HG03558 (cell line): Measurements from ENCODE around the gene DECR2.
"Not testable (repeated sequence)": the region's sequence is repeated elsewhere in the genome, so short reads cannot be mapped to it uniquely, and the experiment has no call there.

Experiments
- ATAC-seq: cut with Tn5 transposase; IDR thresholded peaks from one replicate; pipeline ENCODE4 v1.9.1; 2021; ENCODE audit warnings: moderate number of reproducible peaks; ENCODE audit not compliant: unreplicated experiment; ENCODE audit errors: extremely low read depth

Gene DECR2

DNA sequence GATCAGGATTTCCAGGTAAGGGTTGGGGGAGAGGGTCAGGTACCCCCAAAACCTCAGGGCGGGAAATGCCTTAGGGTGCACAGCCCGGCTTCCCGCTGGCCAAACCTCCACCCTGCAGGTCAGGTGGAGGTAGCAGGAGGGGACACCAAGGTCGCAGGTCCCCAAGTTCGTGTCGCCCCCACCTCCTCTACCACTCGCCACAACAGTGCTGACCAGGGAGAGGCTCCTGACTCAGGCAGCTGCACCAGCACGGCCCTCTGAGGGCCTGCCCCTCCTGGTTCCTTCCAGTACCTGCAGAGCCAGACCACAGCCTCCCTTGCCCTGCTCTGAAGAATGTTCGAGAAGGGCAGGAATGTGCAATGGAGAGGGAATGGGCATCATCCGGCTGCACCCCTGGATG, 35.2 kb upstream of the DECR2 start:
- ATAC-seq, result no peak

DNA sequence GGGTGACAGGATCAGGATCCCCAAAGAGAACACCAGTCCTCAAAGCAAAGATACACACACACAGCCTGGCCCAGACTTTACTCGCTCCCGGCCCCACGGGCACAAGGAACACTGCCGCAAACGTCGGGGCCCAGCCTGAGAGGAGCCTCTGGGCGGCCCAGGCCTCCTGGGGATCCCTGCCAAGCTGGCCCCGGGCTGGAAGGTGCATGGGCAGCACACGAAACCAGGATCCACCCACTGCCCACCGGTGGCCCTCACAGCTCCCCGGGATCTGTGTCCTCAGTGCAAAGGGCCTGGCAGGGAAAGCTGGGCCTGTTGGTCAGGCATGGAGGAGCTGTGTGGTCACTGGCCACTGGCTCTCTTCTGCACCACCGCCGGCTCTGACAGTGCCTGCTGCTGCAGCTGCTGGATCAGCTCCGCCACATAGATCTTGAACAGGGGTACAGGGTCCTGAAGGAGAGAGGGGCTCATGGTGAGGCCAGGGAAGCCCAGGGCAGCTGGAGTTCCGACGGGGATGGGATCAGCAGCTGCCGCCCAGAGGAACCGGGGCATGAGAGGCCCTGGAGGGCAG, 34.3 kb upstream of the DECR2 start:
- ATAC-seq, result no peak

- no peak for ATAC-seq
These were observed 33.1 kb upstream of the DECR2 start for GRCh38 chr16:368388-369158.

DNA sequence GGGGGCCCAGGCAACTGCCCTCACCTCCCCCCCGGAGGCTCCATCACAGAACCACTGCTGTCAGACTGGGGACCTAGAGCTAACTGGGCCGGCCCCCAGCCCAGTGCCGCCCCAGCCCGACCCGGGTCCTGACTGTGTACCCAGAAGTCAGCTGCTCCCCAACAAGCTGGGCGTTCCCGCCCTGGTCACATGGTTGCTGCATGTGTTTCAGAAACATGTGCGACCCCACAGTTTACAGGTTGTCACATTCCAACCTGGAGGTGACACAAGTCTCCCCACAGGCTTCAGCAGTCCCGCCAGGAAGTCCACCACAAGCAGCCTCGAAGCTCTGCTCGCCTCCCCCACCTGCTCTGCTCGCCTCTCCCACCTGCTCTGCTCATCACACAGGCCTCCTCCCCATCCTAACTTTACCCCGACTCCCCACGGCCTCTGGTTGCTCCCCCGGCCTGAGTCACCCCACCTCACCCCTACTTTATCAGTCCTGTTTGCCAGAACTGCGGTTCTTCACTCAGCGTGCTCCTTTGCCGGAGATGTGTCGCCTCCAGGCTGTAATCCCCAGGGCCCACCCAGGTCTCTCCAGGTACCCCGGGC, 32.3 kb upstream of the DECR2 start:
- no peak for ATAC-seq

- ATAC-seq, result no peak
These were observed 31.7 kb upstream of the DECR2 start for GRCh38 chr16:369866-370436.

DNA sequence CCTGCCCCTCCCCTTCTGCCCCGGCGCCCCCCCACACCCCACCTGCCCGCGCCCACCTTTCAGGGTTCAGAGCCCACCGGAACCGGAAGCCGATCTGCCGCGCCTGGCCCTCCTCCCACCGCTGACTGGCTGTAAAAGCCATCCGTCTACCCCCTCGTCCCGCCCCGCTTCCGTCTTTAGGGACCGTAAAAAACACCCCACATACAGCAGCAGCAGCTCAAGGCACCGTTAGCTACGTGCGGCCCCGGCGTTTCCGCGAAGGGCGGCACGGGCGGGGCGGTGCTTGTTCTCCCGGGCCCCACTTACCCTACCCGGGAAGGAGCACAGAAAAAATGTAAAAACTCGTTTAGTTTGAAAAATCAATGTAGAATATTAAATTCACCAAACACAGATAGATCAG, 31.2 kb upstream of the DECR2 start, which contains the start of gene MRPL28:
Gene MRPL28, minus strand, starts transcription at position 96 of the 400 bp plus-strand sequence. CDS start 320 bp downstream, outside the sequence.
- ATAC-seq, result no peak

DNA sequence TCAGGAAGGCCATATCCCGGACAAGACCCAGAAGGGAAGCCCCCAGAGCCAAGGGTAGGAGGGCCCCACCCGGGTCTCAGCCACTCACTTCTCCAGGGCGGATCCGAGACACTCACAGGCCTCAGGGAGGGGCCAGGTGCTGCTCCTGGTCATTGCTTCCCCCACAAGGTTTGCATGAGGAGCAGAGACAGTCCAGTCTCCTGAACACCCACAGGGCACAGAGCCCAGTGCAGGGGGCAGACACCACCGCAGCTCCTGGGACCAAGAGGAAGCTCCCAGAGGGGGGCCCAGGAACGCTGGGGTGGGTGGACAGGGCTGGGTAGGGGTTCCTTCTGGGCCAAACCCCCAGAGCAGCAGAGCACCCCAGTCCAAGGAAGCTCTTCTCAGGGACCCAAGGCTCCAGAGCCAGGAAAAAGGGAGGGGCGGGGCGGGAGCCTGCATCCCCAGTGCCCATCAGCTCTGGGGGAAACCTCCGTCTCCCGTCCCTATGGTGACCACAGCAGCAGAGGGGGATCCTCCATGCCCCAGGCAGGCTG, 30.6 kb upstream of the DECR2 start:
- ATAC-seq, result no peak

DNA sequence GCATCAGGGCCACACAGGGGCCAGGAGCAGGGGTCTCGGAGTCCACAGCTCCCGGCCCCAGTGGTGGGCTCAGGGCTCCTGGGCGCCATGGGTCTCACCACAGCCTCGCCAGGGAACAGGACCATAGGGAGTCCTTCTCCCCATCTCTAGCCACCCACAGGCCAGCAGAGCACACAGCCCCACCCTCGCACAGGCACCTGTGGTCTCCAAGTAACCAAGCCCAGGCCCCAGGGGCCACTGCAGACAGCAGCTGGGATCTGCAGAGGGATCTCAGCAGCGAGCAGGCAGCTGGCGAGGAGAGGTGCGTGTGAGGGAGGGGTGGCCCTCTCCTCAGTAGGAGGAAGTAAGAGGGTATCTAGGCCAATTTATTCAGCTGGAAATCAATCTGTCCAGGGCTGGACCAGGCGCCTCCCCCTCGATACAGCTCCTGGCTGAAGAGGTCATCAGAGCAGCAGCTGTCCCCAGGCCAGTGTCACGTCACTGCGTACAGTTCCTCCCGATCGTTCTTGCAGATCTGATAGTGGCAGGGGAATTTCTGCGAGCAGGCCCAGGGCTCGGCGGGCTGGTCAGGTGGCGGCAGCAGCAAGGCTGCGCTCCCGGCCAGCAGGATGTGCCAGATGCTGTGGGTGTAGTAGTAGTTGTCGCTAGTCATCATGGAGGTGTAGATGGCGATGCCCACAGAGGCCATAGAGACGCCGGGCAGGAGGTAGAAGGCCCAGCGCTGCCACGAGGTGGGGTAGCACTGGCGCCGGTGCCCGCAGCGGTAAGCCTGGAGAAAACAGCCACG, 30.0 kb upstream of the DECR2 start:
- ATAC-seq, result no peak

DNA sequence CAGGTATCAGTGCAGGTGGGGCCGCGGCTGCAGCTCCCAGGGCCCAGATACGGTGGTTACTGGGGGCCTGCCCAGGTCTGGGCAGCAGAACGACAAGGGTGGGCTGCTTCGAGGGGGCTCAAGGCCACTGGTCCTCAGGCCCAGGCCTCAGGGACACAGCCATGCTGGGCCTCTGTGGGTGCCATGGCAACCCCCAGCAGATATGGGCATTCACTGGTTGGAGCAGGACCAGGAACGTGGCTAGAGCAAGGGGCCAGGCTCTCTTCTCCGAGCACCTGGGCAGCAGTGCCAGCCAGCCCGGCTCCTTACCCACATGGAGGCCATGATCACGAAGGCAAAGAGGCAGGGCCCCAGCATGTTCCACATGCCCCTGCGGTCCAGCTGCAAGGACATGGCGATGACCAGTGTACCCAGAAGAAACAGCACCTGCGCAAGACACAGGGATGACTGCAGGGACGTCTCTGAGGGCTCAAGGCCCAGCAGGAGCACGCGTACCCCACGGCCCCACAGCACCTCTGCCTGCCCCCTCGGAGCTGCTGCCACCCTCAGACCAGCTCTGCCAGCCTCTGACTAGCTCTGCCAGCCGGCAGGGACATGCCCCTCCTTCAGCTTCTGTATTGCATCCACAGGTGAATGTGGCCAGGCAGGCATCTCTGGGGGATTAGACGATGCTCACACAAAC, 29.2 kb upstream of the DECR2 start:
- ATAC-seq, result no peak

DNA sequence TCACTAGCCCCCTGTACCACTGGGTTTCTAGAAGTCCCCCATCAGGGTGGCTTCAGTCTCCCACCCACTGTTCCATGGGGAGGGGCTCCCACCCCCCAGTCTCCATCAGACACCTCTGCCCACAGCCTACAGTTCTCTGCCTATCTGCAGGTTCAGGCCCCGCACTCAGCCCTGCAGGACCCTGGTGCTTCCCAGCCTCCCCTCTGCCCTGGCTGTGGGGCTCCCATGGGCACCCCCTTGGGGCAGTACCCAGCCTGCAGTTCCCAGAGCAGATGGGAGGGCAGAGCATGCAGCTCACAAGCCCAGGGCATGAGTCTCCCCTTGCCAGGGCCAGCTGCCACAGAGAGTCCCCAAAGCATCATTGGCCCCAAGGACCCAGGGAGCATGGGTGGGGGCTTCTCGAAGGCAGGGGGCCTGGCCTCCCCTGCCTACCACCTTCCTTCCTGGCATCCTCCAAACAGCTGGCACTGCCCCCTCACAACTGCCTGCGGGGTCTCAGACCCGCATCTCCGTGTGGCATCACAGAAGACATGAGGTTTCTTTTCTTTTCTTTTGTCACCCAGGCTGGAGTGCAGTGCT, 28.6 kb upstream of the DECR2 start:
- ATAC-seq, result no peak

DNA sequence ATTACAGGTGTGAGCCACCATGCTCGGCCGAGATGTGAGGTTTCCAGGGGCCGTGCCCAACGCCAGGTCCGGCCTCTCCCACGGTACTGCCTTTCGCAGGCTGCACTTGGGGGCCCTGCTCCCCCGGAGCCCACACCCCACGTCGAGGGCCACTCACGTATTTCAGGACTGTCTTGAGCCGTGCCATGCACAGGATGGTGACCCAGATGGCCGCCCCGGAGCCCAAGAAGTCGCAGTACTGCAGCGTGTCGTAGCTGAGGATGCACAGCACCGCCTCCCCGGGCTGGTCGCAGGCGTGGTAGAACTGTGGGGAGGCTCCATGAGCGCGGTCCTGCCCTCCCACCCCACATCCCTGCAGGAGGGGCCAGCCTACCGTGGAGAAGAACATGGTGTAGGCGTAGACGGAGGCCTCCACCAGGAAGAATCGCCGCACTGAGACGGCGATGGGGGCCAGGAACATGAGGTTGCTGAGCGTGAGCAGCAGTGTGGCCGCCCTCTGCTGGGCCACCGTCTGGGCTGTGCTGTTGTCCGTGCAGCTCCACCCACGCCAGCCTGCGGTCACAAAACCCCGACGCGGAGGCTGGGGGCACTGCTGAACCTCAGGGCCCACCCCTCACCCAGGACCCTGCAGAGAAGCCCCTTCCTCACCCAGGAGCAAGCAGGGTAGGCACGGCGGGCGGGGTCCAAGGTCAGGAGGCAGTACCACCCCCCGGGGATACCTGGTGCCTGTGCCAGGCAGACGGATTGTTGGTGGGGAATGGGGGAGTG, 27.7 kb upstream of the DECR2 start:
- ATAC-seq, result no peak

DNA sequence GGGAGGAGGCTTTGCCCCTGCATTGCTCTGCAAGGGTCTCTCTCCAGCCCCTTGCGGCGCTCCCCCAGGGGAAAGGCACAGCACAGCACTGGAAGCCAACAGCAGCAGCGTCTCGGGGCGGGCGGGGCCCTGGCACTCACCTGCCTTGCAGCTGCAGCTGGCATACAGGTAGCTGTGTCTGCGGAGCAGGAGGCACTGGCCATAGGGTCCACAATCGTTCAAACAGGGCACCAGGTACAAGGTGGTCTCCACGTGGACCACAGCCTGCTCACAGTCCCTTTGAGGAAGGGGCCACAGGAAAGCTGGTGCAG, 27.1 kb upstream of the DECR2 start:
- no peak for ATAC-seq

DNA sequence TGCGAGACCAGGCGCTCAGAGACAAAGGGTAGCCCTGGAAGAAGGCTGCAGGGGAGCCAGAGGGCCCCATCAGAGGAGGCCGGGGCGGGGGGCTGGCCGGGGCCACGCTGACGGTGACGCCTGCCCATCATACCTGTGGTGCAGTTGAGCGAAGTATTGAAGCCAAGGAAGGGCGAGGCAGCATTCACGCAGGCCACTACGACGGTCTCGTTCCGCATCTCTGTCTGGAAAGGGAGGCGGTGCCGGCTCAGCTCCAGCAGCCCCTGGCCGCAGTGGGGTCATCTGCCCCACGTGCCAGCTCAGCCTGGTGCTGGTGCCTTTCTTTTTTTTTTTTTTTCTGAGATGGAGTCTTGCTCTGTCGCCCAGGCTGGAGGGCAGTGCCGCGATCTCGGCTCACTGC, 26.5 kb upstream of the DECR2 start:
- no peak for ATAC-seq

GRCh38 chr16:375927-376816, 25.5 kb upstream of the DECR2 start:
- ATAC-seq, result no peak

DNA sequence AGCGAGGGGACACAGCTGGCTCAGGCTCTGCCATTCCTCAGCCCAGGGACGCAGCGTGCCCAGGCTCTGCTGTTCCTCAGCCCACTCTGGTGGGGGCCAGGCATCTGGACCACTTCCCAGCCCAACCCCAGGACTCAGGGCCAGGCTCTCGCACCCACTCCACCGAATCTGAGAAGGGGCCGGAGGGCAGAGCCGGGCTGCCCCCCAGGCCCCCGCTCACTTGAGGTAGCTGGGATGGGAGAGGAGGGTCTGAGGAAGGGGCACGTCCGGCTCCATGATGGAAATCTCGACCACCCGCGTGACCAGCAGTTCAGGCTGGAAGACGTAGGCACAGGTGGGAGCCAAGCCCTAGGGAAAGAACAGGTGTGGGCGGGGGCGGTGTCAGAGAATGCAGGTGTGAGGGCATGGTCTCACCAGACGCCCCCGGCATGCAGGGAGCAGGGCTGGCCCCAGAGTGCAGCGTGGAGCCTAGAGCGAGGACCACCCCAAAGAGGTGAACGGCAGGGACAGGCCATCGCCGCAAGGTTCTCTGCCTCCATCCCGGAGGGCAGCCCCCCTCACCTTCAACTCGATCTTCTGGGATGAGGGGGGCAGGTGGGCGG, 24.8 kb upstream of the DECR2 start:
- ATAC-seq, result no peak

- no peak for ATAC-seq
These were observed 24.2 kb upstream of the DECR2 start for GRCh38 chr16:377419-377951.

- not testable (repeated sequence) for ATAC-seq
These were observed 23.4 kb upstream of the DECR2 start for GRCh38 chr16:378113-378820.
